K562 (cell line): ENCODE measurements around the gene SYNGR3. TPM values are rescaled to one million over a fixed set of nuclear protein-coding genes. Genes with fewer than 3 reads are reported as not detected.

Source experiments
- ILF3 ChIP-seq: fragments of 450-650 bp; IDR thresholded peaks from 2 replicates; pipeline ENCODE4 v1.6.1; 2018; ENCODE audit warnings: antibody characterized with exemption, mild to moderate bottlenecking, moderate library complexity, borderline replicate concordance
- MTF1 ChIP-seq: fragments of 250-450 bp; sonication (Bioruptor Pico); IDR thresholded peaks from 2 replicates; pipeline ENCODE4 v1.9.0; 2021; ENCODE audit warnings: moderate library complexity, mild to moderate bottlenecking, inconsistent platforms, borderline replicate concordance
- PHF8 ChIP-seq: fragments of 200-600 bp; sonication (generic); IDR thresholded peaks from 2 replicates; pipeline ENCODE4 v1.6.1; 2012; ENCODE audit warnings: mixed run types, mild to moderate bottlenecking, inconsistent platforms, low read length, moderate library complexity, borderline replicate concordance
- POLR2AphosphoS2 ChIP-seq: IDR thresholded peaks from 2 replicates; pipeline ENCODE4 v1.6.1; 2012; ENCODE audit warnings: low read length, improper control_type of control experiment
- RHOXF2B ChIP-seq: fragments of 250-450 bp; sonication (Bioruptor Pico); conservative IDR thresholded peaks from 2 replicates; pipeline ENCODE4 v1.5.1; 2021
- SOX6 ChIP-seq: fragments of 450-650 bp; IDR thresholded peaks from 2 replicates; pipeline ENCODE4 v1.6.1; 2014; ENCODE audit warnings: mild to moderate bottlenecking
- TAF7 ChIP-seq: fragments of 450-650 bp; IDR thresholded peaks from 2 replicates; pipeline ENCODE4 v1.6.1; 2016; ENCODE audit warnings: missing genetic modification characterization, missing compliant biosample characterization
- TEAD1 ChIP-seq, 2 experiments: fragments of 450-650 bp in 1 of 2; sonication (generic) in 1 of 2; formaldehyde crosslinking; IDR thresholded peaks; 2 replicates each; pipeline versions ENCODE4 v1.4.0 to v1.8.0; 2020 to 2022; ENCODE audit warnings: mild to moderate bottlenecking in 2 of 2, missing genetic modification reagents in 1 of 2
- U2AF1 ChIP-seq: fragments of 200-400 bp; formaldehyde crosslinking; optimal IDR thresholded peaks from 2 replicates; pipeline ENCODE3; 2017; ENCODE audit warnings: mild to moderate bottlenecking, low read depth, low read length, moderate library complexity
- ZNF212 ChIP-seq: fragments of 450-650 bp; formaldehyde crosslinking; IDR thresholded peaks from 2 replicates; pipeline ENCODE4 v1.4.0; 2020; ENCODE audit warnings: mild to moderate bottlenecking
- ZNF445 ChIP-seq: fragments of 250-450 bp; sonication (Bioruptor Pico); IDR thresholded peaks from 2 replicates; pipeline ENCODE4 v1.4.0; 2020; ENCODE audit warnings: low read depth, mild to moderate bottlenecking, moderate library complexity
- polyA plus RNA-seq, 8 experiments: library from polyadenylated mRNA; depleted of rRNA in 4 of 8; stranded (reverse) in 5 of 8; unstranded in 3 of 8; fragments of >200 nt; fragmentation: Nextera tagmentation in 2 of 8; fragmentation: Illumina TruSeq in 1 of 8; extraction: Ambion mirVana in 2 of 8; extraction: Trizol in 1 of 8; gene quantifications; 2 replicates each; pipeline versions ENCODE4 v1.2.1 to v1.2.3, GENCODE V29; 2011 to 2014; ENCODE audit warnings: inconsistent platforms in 1 of 8, missing spikeins in 1 of 8
- total RNA-seq, 7 experiments: library from RNA; depleted of rRNA in 6 of 7; stranded (reverse); fragments of >200 nt in 6 of 7; fragmentation: Illumina TruSeq in 2 of 7; extraction: Trizol in 2 of 7; gene quantifications; 2 replicates each; pipeline versions ENCODE4 v1.2.1 to v1.2.3, GENCODE V29; 2011 to 2021; ENCODE audit warnings: low replicate concordance in 1 of 7
- TF ChIP-seq, protein P1 (sequence below): fragments of 450-650 bp; formaldehyde crosslinking; IDR thresholded peaks from 2 replicates; pipeline ENCODE4 v1.4.0; 2020; ENCODE audit warnings: mild to moderate bottlenecking, moderate library complexity
- TF ChIP-seq, protein P2 (sequence below): fragments of 450-650 bp; IDR thresholded peaks from 2 replicates; pipeline ENCODE4 v1.6.1; 2014; ENCODE audit warnings: low read depth, mild to moderate bottlenecking, moderate library complexity, borderline replicate concordance
- TF ChIP-seq, protein P3 (sequence below), 2 experiments: fragments of 450-650 bp in 1 of 2; sonication (generic) in 1 of 2; formaldehyde crosslinking in 1 of 2; IDR thresholded peaks; 2 replicates each; pipeline versions ENCODE4 v1.7.1 to v1.9.0; 2016 to 2022; ENCODE audit warnings: inconsistent platforms in 1 of 2, mild to moderate bottlenecking in 1 of 2, missing genetic modification reagents in 1 of 2

Gene SYNGR3
- total and polyA plus RNA-seq, 9 of the 15 experiments (the other 6 are each of a cell fraction or from before 2014, with no cell fraction given) = 3.7 to 69.2 (median 36.3) TPM

GRCh38 chr16:1964506-1965395 is 25.0 kb upstream of the SYNGR3 start, which contains the start of gene RPS2 (continued):
- TF ChIP-seq, protein P1, sequence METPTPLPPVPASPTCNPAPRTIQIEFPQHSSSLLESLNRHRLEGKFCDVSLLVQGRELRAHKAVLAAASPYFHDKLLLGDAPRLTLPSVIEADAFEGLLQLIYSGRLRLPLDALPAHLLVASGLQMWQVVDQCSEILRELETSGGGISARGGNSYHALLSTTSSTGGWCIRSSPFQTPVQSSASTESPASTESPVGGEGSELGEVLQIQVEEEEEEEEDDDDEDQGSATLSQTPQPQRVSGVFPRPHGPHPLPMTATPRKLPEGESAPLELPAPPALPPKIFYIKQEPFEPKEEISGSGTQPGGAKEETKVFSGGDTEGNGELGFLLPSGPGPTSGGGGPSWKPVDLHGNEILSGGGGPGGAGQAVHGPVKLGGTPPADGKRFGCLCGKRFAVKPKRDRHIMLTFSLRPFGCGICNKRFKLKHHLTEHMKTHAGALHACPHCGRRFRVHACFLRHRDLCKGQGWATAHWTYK (CRISPR knock-in tag) = peak; percentile 66; the same call in 1 of the 2 replicates
- TF ChIP-seq TAF7 (tag) = peak; percentile 99
- peak in 1 of 2 experiments; percentile 67; a peak in 1 of 4 replicates for TF ChIP-seq TEAD1 (CRISPR knock-in tag; IDR thresholded peaks at IDR 0.05)
- TF ChIP-seq PHF8 = peak; percentile 94
- no peak for TF ChIP-seq ZNF212
- TF ChIP-seq MTF1 (CRISPR knock-in tag) = no peak
- 0 out of 2 replicates have a peak, but pooled peaks have one; percentile 33 for TF ChIP-seq RHOXF2B (CRISPR knock-in tag)
- TF ChIP-seq ILF3 = peak; percentile 75; the same call in 1 of the 2 replicates
- peak; percentile 97 for TF ChIP-seq POLR2AphosphoS2
- TF ChIP-seq SOX6 = 0 out of 2 replicates have a peak, but pooled peaks have one; percentile 24
- TF ChIP-seq ZNF445 (CRISPR knock-in tag) = 0 out of 2 replicates have a peak, but pooled peaks have one; percentile 62
- TF ChIP-seq, protein P2, sequence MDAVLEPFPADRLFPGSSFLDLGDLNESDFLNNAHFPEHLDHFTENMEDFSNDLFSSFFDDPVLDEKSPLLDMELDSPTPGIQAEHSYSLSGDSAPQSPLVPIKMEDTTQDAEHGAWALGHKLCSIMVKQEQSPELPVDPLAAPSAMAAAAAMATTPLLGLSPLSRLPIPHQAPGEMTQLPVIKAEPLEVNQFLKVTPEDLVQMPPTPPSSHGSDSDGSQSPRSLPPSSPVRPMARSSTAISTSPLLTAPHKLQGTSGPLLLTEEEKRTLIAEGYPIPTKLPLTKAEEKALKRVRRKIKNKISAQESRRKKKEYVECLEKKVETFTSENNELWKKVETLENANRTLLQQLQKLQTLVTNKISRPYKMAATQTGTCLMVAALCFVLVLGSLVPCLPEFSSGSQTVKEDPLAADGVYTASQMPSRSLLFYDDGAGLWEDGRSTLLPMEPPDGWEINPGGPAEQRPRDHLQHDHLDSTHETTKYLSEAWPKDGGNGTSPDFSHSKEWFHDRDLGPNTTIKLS = peak; percentile 80
- peak; percentile 99 for TF ChIP-seq U2AF1
- TF ChIP-seq, protein P3, sequence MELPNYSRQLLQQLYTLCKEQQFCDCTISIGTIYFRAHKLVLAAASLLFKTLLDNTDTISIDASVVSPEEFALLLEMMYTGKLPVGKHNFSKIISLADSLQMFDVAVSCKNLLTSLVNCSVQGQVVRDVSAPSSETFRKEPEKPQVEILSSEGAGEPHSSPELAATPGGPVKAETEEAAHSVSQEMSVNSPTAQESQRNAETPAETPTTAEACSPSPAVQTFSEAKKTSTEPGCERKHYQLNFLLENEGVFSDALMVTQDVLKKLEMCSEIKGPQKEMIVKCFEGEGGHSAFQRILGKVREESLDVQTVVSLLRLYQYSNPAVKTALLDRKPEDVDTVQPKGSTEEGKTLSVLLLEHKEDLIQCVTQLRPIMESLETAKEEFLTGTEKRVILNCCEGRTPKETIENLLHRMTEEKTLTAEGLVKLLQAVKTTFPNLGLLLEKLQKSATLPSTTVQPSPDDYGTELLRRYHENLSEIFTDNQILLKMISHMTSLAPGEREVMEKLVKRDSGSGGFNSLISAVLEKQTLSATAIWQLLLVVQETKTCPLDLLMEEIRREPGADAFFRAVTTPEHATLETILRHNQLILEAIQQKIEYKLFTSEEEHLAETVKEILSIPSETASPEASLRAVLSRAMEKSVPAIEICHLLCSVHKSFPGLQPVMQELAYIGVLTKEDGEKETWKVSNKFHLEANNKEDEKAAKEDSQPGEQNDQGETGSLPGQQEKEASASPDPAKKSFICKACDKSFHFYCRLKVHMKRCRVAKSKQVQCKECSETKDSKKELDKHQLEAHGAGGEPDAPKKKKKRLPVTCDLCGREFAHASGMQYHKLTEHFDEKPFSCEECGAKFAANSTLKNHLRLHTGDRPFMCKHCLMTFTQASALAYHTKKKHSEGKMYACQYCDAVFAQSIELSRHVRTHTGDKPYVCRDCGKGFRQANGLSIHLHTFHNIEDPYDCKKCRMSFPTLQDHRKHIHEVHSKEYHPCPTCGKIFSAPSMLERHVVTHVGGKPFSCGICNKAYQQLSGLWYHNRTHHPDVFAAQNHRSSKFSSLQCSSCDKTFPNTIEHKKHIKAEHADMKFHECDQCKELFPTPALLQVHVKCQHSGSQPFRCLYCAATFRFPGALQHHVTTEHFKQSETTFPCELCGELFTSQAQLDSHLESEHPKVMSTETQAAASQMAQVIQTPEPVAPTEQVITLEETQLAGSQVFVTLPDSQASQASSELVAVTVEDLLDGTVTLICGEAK (IDR thresholded peaks at IDR 0.05) = 0 out of 2 replicates have a peak, but pooled peaks have one; percentile 11
- TF ChIP-seq, protein P3 (CRISPR knock-in tag; IDR thresholded peaks at IDR 0.05) = no peak
